B cell (primary cell): Measurements from ENCODE around the gene SUMF2. TPM values are rescaled to one million over a fixed set of nuclear protein-coding genes. Genes with fewer than 3 reads are reported as not detected.

Source experiments
- ATAC-seq: fragments of 200-7000 bp; cut with Tn5 transposase; one replicate; pipeline ENCODE4 v1.10.0; 2021; ENCODE audit warnings: low read depth, mild to moderate bottlenecking, moderate number of reproducible peaks, moderate library complexity
- CTCF ChIA-PET: fragments of 350-600 bp; sonication (Branson Sonifier 250); formaldehyde crosslinking; loops from one replicate; lab custom pipeline; 2021; ENCODE audit warnings: antibody characterized with exemption, inconsistent platforms; lab: Charles Lee
- POLR2A ChIA-PET: fragments of 350-600 bp; sonication (Branson Sonifier 250); formaldehyde crosslinking; loops from one replicate; lab custom pipeline; 2021; ENCODE audit warnings: antibody characterized with exemption; lab: Charles Lee
- DNase-seq: peaks from one replicate; pipeline ENCODE4 v3.0.0; 2013
- H2AFZ ChIP-seq: 2 replicates; pipeline ENCODE4 v1.6.1; 2012; ENCODE audit warnings: mild to moderate bottlenecking, low read depth, low read length; ENCODE audit not compliant: insufficient read depth, poor library complexity, severe bottlenecking
- H3K27ac ChIP-seq, 2 donors: 1 replicate in 1 of 2; 2 replicates in 1 of 2; pipeline ENCODE4 v1.5.1; 2012 to 2013; ENCODE audit warnings: low read length in 2 of 2, mild to moderate bottlenecking in 2 of 2, moderate library complexity in 1 of 2
- H3K27me3 ChIP-seq, 4 experiments: fragments of 200-600 bp in 1 of 4; sonication (generic) in 1 of 4; replicated peaks in 1 of 4; 1 replicate in 2 of 4; 2 replicates in 2 of 4; pipeline versions ENCODE4 v1.6.1 to v1.7.0; 2013 to 2016; ENCODE audit warnings: low read length in 3 of 4, mild to moderate bottlenecking in 2 of 4, mixed read lengths in 1 of 4, moderate library complexity in 1 of 4; ENCODE audit not compliant: insufficient read depth in 4 of 4, control insufficient read depth in 3 of 4; ENCODE audit errors: control extremely low read depth in 1 of 4
- H3K36me3 ChIP-seq, 2 experiments: replicated peaks in 1 of 2; 1 replicate in 1 of 2; 2 replicates in 1 of 2; pipeline versions ENCODE4 v1.6.1 to v1.7.1; 2013; ENCODE audit warnings: low read length in 1 of 2; ENCODE audit not compliant: insufficient read depth in 2 of 2, control insufficient read depth in 1 of 2; ENCODE audit errors: control extremely low read depth in 1 of 2, extremely low read depth in 1 of 2
- H3K4me1 ChIP-seq, 2 donors: fragments of 200-600 bp in 1 of 2; sonication (generic) in 1 of 2; 1 replicate in 1 of 2; 2 replicates in 1 of 2; pipeline versions ENCODE4 v1.5.1 to v1.6.1; 2013 to 2017; ENCODE audit warnings: low read length in 2 of 2; ENCODE audit not compliant: control insufficient read depth in 2 of 2, insufficient read depth in 2 of 2
- H3K4me2 ChIP-seq: replicated peaks from 2 replicates; pipeline ENCODE3; 2012; ENCODE audit warnings: mild to moderate bottlenecking, low read depth, low read length; ENCODE audit not compliant: poor library complexity, severe bottlenecking
- H3K4me3 ChIP-seq, 5 experiments: fragments of 200-600 bp in 1 of 5; sonication (generic) in 1 of 5; 1 replicate in 3 of 5; 2 replicates in 2 of 5; pipeline versions ENCODE4 v1.5.1 to v1.7.0; 2011 to 2016; ENCODE audit warnings: low read length in 4 of 5, mild to moderate bottlenecking in 4 of 5, low read depth in 2 of 5, control low read depth in 1 of 5, moderate library complexity in 1 of 5; ENCODE audit not compliant: insufficient read depth in 1 of 5; ENCODE audit errors: control extremely low read depth in 1 of 5, extremely low read depth in 1 of 5
- H3K79me2 ChIP-seq: fragments of 200-600 bp; sonication (generic); one replicate; pipeline ENCODE4 v1.6.0; 2016; ENCODE audit warnings: low read length; ENCODE audit not compliant: control insufficient read depth, insufficient read depth
- H3K9ac ChIP-seq: fragments of 200-600 bp; sonication (generic); 2 replicates; pipeline ENCODE4 v1.6.1; 2017; ENCODE audit warnings: mild to moderate bottlenecking, low read length, moderate library complexity
- H3K9me3 ChIP-seq, 3 donors: one replicate each; pipeline versions ENCODE4 v1.6.1 to v1.7.1; 2013; ENCODE audit warnings: low read length in 2 of 3; ENCODE audit not compliant: control insufficient read depth in 2 of 3, insufficient read depth in 1 of 3; ENCODE audit errors: control extremely low read depth in 1 of 3
- H4K20me1 ChIP-seq: 2 replicates; pipeline ENCODE4 v1.6.0; 2012; ENCODE audit warnings: mild to moderate bottlenecking, low read length; ENCODE audit not compliant: insufficient read depth, control insufficient read depth, poor library complexity, severe bottlenecking
- H3K27ac Mint-ChIP-seq: one replicate; pipeline ENCODE4 v1.8.0; 2021; ENCODE audit warnings: mixed read lengths
- H3K27me3 Mint-ChIP-seq: one replicate; pipeline ENCODE4 v1.8.0; 2021; ENCODE audit warnings: mixed read lengths
- H3K4me1 Mint-ChIP-seq: one replicate; pipeline ENCODE4 v1.8.0; 2021; ENCODE audit warnings: mixed read lengths
- H3K4me3 Mint-ChIP-seq: one replicate; pipeline ENCODE4 v1.8.0; 2021; ENCODE audit warnings: mixed read lengths
- H3K9me3 Mint-ChIP-seq: one replicate; pipeline ENCODE4 v1.8.0; 2022; ENCODE audit warnings: mixed read lengths; ENCODE audit not compliant: insufficient read depth
- EZH2 ChIP-seq: IDR thresholded peaks from 2 replicates; pipeline ENCODE4 v1.6.1; 2012; ENCODE audit warnings: borderline replicate concordance, low read depth, mild to moderate bottlenecking, moderate library complexity, low read length; ENCODE audit not compliant: insufficient read depth, poor library complexity, severe bottlenecking
- WGBS: methylation state at CpG from one replicate; pipeline ENCODE4 v1.1.5; 2013; ENCODE audit warnings: missing lambda C conversion rate; ENCODE audit not compliant: insufficient coverage; 5-methylcytosine and 5-hydroxymethylcytosine counted together
- intact Hi-C: fragments of 100-400 bp; cut with micrococcal nuclease; formaldehyde crosslinking; loops from one replicate; pipeline ENCODE4 v1.10.0; 2022
- polyA plus RNA-seq: library from polyadenylated mRNA; depleted of rRNA; stranded (reverse); fragments of >200 nt; gene quantifications from 2 replicates; pipeline ENCODE4 v1.2.3, GENCODE V29; 2012
- total RNA-seq, 2 donors: library from RNA; stranded (reverse); fragments of 120-200 nt in 1 of 2; gene quantifications; 1 replicate in 1 of 2; 2 replicates in 1 of 2; pipeline versions ENCODE4 v1.2.3 to v1.2.4, GENCODE V29; 2013 to 2022
- TF ChIP-seq, protein P1 (sequence below): fragments of 200-600 bp; IDR thresholded peaks from one replicate; pipeline ENCODE4 v1.8.0; 2022; ENCODE audit warnings: antibody characterized with exemption, mild to moderate bottlenecking

SUMF2 gene
- total and polyA plus RNA-seq, 2 donors (not counting 1 experiment from before 2014, with no cell fraction given) = 101 to 115 TPM

DNA sequence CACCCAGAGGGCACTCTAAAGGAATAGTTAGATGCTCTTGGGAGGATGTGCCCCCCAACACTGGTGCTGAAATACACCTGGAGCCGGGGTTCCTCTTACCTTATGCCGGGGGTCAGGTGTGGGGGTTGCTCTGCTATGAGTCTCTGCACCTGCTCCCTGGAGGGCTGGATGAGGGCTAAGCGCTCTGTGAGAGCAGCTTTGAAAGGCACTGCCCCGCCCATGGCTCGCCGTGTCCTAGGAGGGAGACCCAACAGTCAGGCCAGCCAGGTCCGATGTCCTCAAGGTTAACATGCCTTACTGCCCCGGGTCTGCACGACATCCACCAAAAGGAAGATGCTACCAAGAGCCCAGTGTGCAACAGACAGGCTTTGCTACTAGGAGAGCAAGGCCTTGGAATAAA, 44.6 kb upstream of the SUMF2 start:
- ATAC-seq = no peak
- whole genome bisulfite sequencing = 94% methylated on average over 9 of the region's 9 CpGs
- TF ChIP-seq EZH2 = no peak
- TF ChIP-seq, protein P1, sequence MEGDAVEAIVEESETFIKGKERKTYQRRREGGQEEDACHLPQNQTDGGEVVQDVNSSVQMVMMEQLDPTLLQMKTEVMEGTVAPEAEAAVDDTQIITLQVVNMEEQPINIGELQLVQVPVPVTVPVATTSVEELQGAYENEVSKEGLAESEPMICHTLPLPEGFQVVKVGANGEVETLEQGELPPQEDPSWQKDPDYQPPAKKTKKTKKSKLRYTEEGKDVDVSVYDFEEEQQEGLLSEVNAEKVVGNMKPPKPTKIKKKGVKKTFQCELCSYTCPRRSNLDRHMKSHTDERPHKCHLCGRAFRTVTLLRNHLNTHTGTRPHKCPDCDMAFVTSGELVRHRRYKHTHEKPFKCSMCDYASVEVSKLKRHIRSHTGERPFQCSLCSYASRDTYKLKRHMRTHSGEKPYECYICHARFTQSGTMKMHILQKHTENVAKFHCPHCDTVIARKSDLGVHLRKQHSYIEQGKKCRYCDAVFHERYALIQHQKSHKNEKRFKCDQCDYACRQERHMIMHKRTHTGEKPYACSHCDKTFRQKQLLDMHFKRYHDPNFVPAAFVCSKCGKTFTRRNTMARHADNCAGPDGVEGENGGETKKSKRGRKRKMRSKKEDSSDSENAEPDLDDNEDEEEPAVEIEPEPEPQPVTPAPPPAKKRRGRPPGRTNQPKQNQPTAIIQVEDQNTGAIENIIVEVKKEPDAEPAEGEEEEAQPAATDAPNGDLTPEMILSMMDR = no peak
- Mint-ChIP-seq H3K4me3 (no peak overlapping the region), H3K27ac (no peak overlapping the region), H3K4me1 (no peaks in the 10 kb centered on the region), H3K9me3 (no peaks in the 10 kb centered on the region), H3K27me3 (no peaks in the 10 kb centered on the region)
- no peaks in the 10 kb centered on the region for H3K27me3 ChIP-seq
- no peak overlapping the region for H2AFZ ChIP-seq
- no peak overlapping the region for H3K4me3 ChIP-seq
- DNase-seq = no peak
- H3K4me1 ChIP-seq = no peaks in the 10 kb centered on the region
- ChIA-PET CTCF (no interaction called here), POLR2A (no interaction called here)
- no peaks in the 10 kb centered on the region for H4K20me1 ChIP-seq
- H3K4me2 ChIP-seq = no peak overlapping the region
- H3K27ac ChIP-seq = no peak overlapping the region
- no peak overlapping the region for H3K9ac ChIP-seq
- H3K79me2 ChIP-seq = no peaks in the 10 kb centered on the region
- peaks cover 0 to 5% of the 10 kb centered on the region in 2 experiments for H3K36me3 ChIP-seq
- intact Hi-C loops = no loop called here
- no peaks in the 10 kb centered on the region for H3K9me3 ChIP-seq

DNA sequence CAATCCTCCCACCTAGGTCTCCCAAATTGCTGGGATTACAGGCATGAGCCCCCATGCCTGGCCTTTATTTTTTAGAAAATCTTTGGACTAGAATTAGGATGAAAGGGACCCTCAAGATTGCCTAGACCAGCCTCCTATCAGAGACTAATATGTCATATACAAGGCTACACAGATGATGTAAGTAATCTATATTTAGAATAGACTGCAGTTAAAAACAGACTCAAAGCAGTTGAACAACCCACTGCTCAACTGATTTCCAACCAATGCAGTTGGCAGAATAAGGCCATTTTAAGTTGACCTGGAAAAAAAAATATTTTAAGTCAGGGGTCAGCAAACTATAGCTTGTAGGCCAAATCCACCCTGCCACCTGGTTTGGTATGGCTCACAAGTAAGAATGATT, 40.6 kb upstream of the SUMF2 start:
- Histone ChIP-seq H3K27ac (no peak overlapping the region), H4K20me1 (no peaks in the 10 kb centered on the region), H3K27me3 (no peaks in the 10 kb centered on the region), H3K36me3 (peaks cover 0 to 5% of the 10 kb centered on the region in 2 experiments), H3K4me2 (no peak overlapping the region), H3K4me1 (no peaks in the 10 kb centered on the region), H2AFZ (no peak overlapping the region), H3K9ac (no peak overlapping the region), H3K9me3 (no peaks in the 10 kb centered on the region), H3K79me2 (no peaks in the 10 kb centered on the region), H3K4me3 (no peak overlapping the region)
- intact Hi-C loops = no loop called here
- Mint-ChIP-seq H3K27me3 (no peaks in the 10 kb centered on the region), H3K27ac (no peak overlapping the region), H3K4me3 (no peak overlapping the region), H3K4me1 (no peaks in the 10 kb centered on the region), H3K9me3 (no peaks in the 10 kb centered on the region)
- POLR2A ChIA-PET = no interaction called here
- CTCF ChIA-PET = no interaction called here
- TF ChIP-seq, protein P1 = no peak
- TF ChIP-seq EZH2 = no peak
- DNase-seq (no peak), ATAC-seq (no peak)
